Sigmoid colon (tissue), 4 donors: ENCODE data around the gene PDE5A.
"Not testable (repeated sequence)": the region's sequence is repeated elsewhere in the genome, so short reads cannot be mapped to it uniquely, and the experiment has no call there.

Experiments
- CTCF ChIP-seq, 4 experiments: fragments of 450-650 bp in 3 of 4; fragments of 200-600 bp in 1 of 4; IDR thresholded peaks; one replicate each; pipeline ENCODE4 v1.5.1; 2016 to 2019; ENCODE audit warnings: antibody characterized with exemption in 4 of 4, mild to moderate bottlenecking in 3 of 4, moderate library complexity in 2 of 4
- EP300 ChIP-seq, 4 donors: sonication (generic); formaldehyde crosslinking; IDR thresholded peaks; one replicate each; pipeline ENCODE4 v1.6.1; 2017; ENCODE audit warnings: antibody characterized with exemption in 4 of 4
- POLR2A ChIP-seq, 2 donors: fragments of 450-650 bp; IDR thresholded peaks; one replicate each; pipeline ENCODE4 v1.6.1; 2016; ENCODE audit warnings: antibody characterized with exemption in 2 of 2, mild to moderate bottlenecking in 2 of 2, moderate library complexity in 2 of 2
- POLR2AphosphoS5 ChIP-seq, 4 donors: sonication (generic); formaldehyde crosslinking; IDR thresholded peaks; one replicate each; pipeline ENCODE4 v1.6.1; 2017; ENCODE audit warnings: antibody characterized with exemption in 4 of 4

GRCh38 chr4:119469039-119469438, 159.6 kb downstream of the PDE5A start:
- not testable (repeated sequence) for TF ChIP-seq CTCF, EP300, POLR2A, POLR2AphosphoS5 (IDR thresholded peaks at IDR 0.05)
